Adrenal gland (tissue), 5 donors: Measurements from ENCODE around the gene EHBP1.

Experiments
- CTCF ChIP-seq, 6 experiments: fragments of 450-650 bp in 4 of 6; fragments of 200-600 bp in 2 of 6; sonication (generic) in 1 of 6; IDR thresholded peaks; 1 replicate in 5 of 6; 2 replicates in 1 of 6; pipeline versions ENCODE4 v1.5.1 to v1.8.0; 2016 to 2021; ENCODE audit warnings: antibody characterized with exemption in 6 of 6, mild to moderate bottlenecking in 2 of 6, moderate library complexity in 1 of 6
- POLR2A ChIP-seq, 2 donors: fragments of 450-650 bp; IDR thresholded peaks; one replicate each; pipeline ENCODE4 v1.6.1; 2017; ENCODE audit warnings: antibody characterized with exemption in 2 of 2, mild to moderate bottlenecking in 2 of 2, moderate library complexity in 1 of 2
- donor health status: DM: no; HTN: no; CAD: no.

- TF ChIP-seq CTCF (IDR thresholded peaks at IDR 0.05), result no peak
- no peak for TF ChIP-seq POLR2A (IDR thresholded peaks at IDR 0.05)
These were observed 332.5 kb downstream of the EHBP1 start for GRCh38 chr2:63038034-63038433.
